ENCODE results near the gene ARHGAP26. TPM values are rescaled to one million over a fixed set of nuclear protein-coding genes. Genes with fewer than 3 reads are reported as not detected.

Gene ARHGAP26
- total and polyA plus RNA-seq, 2 donors (not counting 3 experiments of a cell fraction or from before 2014, with no cell fraction given) = 3.1 to 16.2 TPM

DNA sequence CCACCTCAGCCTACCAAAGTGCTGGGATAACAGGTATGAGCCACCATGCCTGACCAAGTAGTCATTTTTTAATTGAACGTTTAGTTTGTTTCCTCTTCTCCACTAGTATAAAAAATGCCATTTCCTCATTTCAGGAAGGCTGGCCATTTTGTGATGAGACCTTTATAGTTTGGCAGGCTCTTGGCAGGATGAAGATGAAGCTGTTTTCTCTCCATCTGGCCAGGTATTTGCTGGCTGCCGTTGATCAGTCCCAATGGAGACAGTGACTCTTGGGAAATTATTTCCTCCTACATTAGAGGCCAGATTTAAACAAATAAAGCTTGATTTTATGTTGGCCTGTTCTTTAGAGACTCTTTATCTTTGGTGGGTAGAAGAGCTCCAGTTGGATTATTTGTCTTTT, 199.0 kb downstream of the ARHGAP26 start:
- intact Hi-C loops (cut with micrococcal nuclease) (no loop called here), dilution Hi-C loops (cut with MboI; ENCODE audit: extremely low pct_ligation_motif_present, low sequenced_read_pairs) (no loop called here)
- H3K79me2 ChIP-seq (ENCODE audit: control insufficient read depth, insufficient read depth, low read length) = no peaks in the 10 kb centered on the region
- TF ChIP-seq GATA2 (IDR thresholded peaks at IDR 0.05; ENCODE audit: insufficient read depth, insufficient read length, low read depth, low read length) (no peak), JUN (IDR thresholded peaks at IDR 0.05; ENCODE audit: borderline replicate concordance, insufficient read depth, insufficient read length, low read depth) (no peak), FOS (IDR thresholded peaks at IDR 0.05; ENCODE audit: borderline replicate concordance, insufficient read depth, low read length) (no peak), POLR2A (IDR thresholded peaks at IDR 0.05; ENCODE audit: low read depth, low read length) (no peak), MYC (IDR thresholded peaks at IDR 0.05; ENCODE audit: low read depth, low read length) (no peak), POLR2AphosphoS5 (IDR thresholded peaks at IDR 0.05; ENCODE audit: insufficient read depth, low read depth, low read length) (no peak), EZH2 (IDR thresholded peaks at IDR 0.05; ENCODE audit: borderline replicate concordance, low read depth, low read length, severe bottlenecking) (no peak)
- TF ChIP-seq, protein P1, sequence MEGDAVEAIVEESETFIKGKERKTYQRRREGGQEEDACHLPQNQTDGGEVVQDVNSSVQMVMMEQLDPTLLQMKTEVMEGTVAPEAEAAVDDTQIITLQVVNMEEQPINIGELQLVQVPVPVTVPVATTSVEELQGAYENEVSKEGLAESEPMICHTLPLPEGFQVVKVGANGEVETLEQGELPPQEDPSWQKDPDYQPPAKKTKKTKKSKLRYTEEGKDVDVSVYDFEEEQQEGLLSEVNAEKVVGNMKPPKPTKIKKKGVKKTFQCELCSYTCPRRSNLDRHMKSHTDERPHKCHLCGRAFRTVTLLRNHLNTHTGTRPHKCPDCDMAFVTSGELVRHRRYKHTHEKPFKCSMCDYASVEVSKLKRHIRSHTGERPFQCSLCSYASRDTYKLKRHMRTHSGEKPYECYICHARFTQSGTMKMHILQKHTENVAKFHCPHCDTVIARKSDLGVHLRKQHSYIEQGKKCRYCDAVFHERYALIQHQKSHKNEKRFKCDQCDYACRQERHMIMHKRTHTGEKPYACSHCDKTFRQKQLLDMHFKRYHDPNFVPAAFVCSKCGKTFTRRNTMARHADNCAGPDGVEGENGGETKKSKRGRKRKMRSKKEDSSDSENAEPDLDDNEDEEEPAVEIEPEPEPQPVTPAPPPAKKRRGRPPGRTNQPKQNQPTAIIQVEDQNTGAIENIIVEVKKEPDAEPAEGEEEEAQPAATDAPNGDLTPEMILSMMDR (IDR thresholded peaks at IDR 0.05; ENCODE audit: extremely low read depth in 1 of 2, insufficient read depth in 1 of 2, low read depth in 1 of 2, low read length in 2 of 2) = no peak
- TF ChIP-seq, protein P2, sequence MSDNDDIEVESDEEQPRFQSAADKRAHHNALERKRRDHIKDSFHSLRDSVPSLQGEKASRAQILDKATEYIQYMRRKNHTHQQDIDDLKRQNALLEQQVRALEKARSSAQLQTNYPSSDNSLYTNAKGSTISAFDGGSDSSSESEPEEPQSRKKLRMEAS (IDR thresholded peaks at IDR 0.05; ENCODE audit: insufficient read depth, insufficient read length) = no peak
- H3K4me2 ChIP-seq (ENCODE audit: insufficient read depth, low read length) = no peak overlapping the region
- no peaks in the 10 kb centered on the region for H4K20me1 ChIP-seq (replicated peaks; ENCODE audit: control insufficient read depth, extremely low read depth, insufficient read depth, low read length)
- H3K9me1 ChIP-seq (replicated peaks; ENCODE audit: control insufficient read depth, extremely low read depth, insufficient read depth, low read length) = no peaks in the 10 kb centered on the region
- ChIA-PET CTCF (interaction anchor here (2.7 kb wide), 1 partner anchor 47 kb away, joined by 7 read pairs; no protein-coding TSS in a partner anchor), POLR2A (no interaction called here)
- H3K4me1 ChIP-seq (ENCODE audit: control insufficient read depth, extremely low read depth, insufficient read depth, low read length) = no peaks in the 10 kb centered on the region
- DNase-seq (ENCODE audit: low read depth, low spot score) (no peak), FAIRE-seq (no peak)
- H3K27me3 ChIP-seq (ENCODE audit: control insufficient read depth in 2 of 2, insufficient read depth in 2 of 2, low read length in 2 of 2) = no peaks in the 10 kb centered on the region
- H3K4me3 ChIP-seq (replicated peaks in 1 of 3; ENCODE audit: insufficient read depth in 1 of 3, low read depth in 1 of 3, low read length in 3 of 3) = no peak overlapping the region
- no peak overlapping the region for H3K9ac ChIP-seq (replicated peaks; ENCODE audit: extremely low read depth, insufficient read depth, low read length)
- H3K27ac ChIP-seq (ENCODE audit: insufficient read depth, low read depth, low read length) = no peak overlapping the region
- no peaks in the 10 kb centered on the region for H3K9me3 ChIP-seq (replicated peaks; ENCODE audit: control insufficient read depth, insufficient read depth, low read length)
- no peaks in the 10 kb centered on the region for H3K36me3 ChIP-seq (ENCODE audit: control insufficient read depth in 2 of 2, extremely low read depth in 1 of 2, insufficient read depth in 2 of 2, low read length in 2 of 2)
- H2AFZ ChIP-seq (ENCODE audit: low read depth, low read length) = no peak overlapping the region
- BruUV-seq (replicated peaks) = no TSS peak
